ENCODE results near the gene CLMP. TPM values are rescaled to one million over a fixed set of nuclear protein-coding genes. Genes with fewer than 3 reads are reported as not detected.

Gene CLMP
- total RNA-seq, 1 experiment from 2014 or later: not detected

- TF ChIP-seq CTCF (IDR thresholded peaks at IDR 0.05; ENCODE audit: unreplicated experiment): no peak
- Mint-ChIP-seq H3K9me3 (ENCODE audit: low read depth, unreplicated experiment) (no peaks in the 10 kb centered on the region), H3K27ac (ENCODE audit: unreplicated experiment) (no peak overlapping the region), H3K4me1 (ENCODE audit: low read depth, unreplicated experiment) (peaks cover 13% of the 10 kb centered on the region), H3K27me3 (ENCODE audit: unreplicated experiment) (peaks cover 16% of the 10 kb centered on the region), H3K4me3 (ENCODE audit: low read depth, unreplicated experiment) (no peak overlapping the region), H3K36me3 (ENCODE audit: insufficient read depth, unreplicated experiment) (no peaks in the 10 kb centered on the region)
- DNase-seq: no peak
- no TSS peak for BruUV-seq (replicated peaks)
- CTCF ChIA-PET: interaction anchor here (0.6 kb wide), 1 partner anchor 68 kb away, joined by 4 read pairs; no protein-coding TSS in a partner anchor
- intact Hi-C loops (cut with micrococcal nuclease; ENCODE audit: unreplicated experiment): no loop called here
Observed at GRCh38 chr11:123213307-123213771, 18.3 kb upstream of the CLMP start.

- BruUV-seq (replicated peaks): no TSS peak
- H3K9me3 Mint-ChIP-seq (ENCODE audit: low read depth, unreplicated experiment): no peaks in the 10 kb centered on the region
- H3K4me1 Mint-ChIP-seq (ENCODE audit: low read depth, unreplicated experiment): peaks cover 7% of the 10 kb centered on the region
- CTCF ChIA-PET: no interaction called here
- H3K27me3 Mint-ChIP-seq (ENCODE audit: unreplicated experiment): peaks cover 25% of the 10 kb centered on the region
- intact Hi-C loops (cut with micrococcal nuclease; ENCODE audit: unreplicated experiment): no loop called here
- DNase-seq: no peak
- no peak overlapping the region for H3K27ac Mint-ChIP-seq (ENCODE audit: unreplicated experiment)
- H3K36me3 Mint-ChIP-seq (ENCODE audit: insufficient read depth, unreplicated experiment): no peaks in the 10 kb centered on the region
- no peak for TF ChIP-seq CTCF (IDR thresholded peaks at IDR 0.05; ENCODE audit: unreplicated experiment)
- no peak overlapping the region for H3K4me3 Mint-ChIP-seq (ENCODE audit: low read depth, unreplicated experiment)
Observed at GRCh38 chr11:123212406-123212805, 17.4 kb upstream of the CLMP start.

GRCh38 chr11:123211981-123212380 lies 16.9 kb upstream of the CLMP start:
- CTCF ChIA-PET: no interaction called here
- no peaks in the 10 kb centered on the region for H3K36me3 Mint-ChIP-seq (ENCODE audit: insufficient read depth, unreplicated experiment)
- intact Hi-C loops (cut with micrococcal nuclease; ENCODE audit: unreplicated experiment): no loop called here
- DNase-seq: no peak
- no peaks in the 10 kb centered on the region for H3K9me3 Mint-ChIP-seq (ENCODE audit: low read depth, unreplicated experiment)
- peaks cover 7% of the 10 kb centered on the region for H3K4me1 Mint-ChIP-seq (ENCODE audit: low read depth, unreplicated experiment)
- no peak overlapping the region for H3K27ac Mint-ChIP-seq (ENCODE audit: unreplicated experiment)
- H3K27me3 Mint-ChIP-seq (ENCODE audit: unreplicated experiment): peaks cover 30% of the 10 kb centered on the region
- TF ChIP-seq CTCF (IDR thresholded peaks at IDR 0.05; ENCODE audit: unreplicated experiment): no peak
- BruUV-seq (replicated peaks): no TSS peak
- H3K4me3 Mint-ChIP-seq (ENCODE audit: low read depth, unreplicated experiment): no peak overlapping the region

- no peak overlapping the region for H3K4me3 Mint-ChIP-seq (ENCODE audit: low read depth, unreplicated experiment)
- DNase-seq: no peak
- CTCF ChIA-PET: interaction anchor here (1.2 kb wide), 1 partner anchor 49 kb away, joined by 3 read pairs; no protein-coding TSS in a partner anchor
- peaks cover 33% of the 10 kb centered on the region for H3K27me3 Mint-ChIP-seq (ENCODE audit: unreplicated experiment)
- intact Hi-C loops (cut with micrococcal nuclease; ENCODE audit: unreplicated experiment): no loop called here
- peaks cover 7% of the 10 kb centered on the region for H3K4me1 Mint-ChIP-seq (ENCODE audit: low read depth, unreplicated experiment)
- no peak overlapping the region for H3K27ac Mint-ChIP-seq (ENCODE audit: unreplicated experiment)
- no peaks in the 10 kb centered on the region for H3K9me3 Mint-ChIP-seq (ENCODE audit: low read depth, unreplicated experiment)
- no peaks in the 10 kb centered on the region for H3K36me3 Mint-ChIP-seq (ENCODE audit: insufficient read depth, unreplicated experiment)
- no peak for TF ChIP-seq CTCF (IDR thresholded peaks at IDR 0.05; ENCODE audit: unreplicated experiment)
- no TSS peak for BruUV-seq (replicated peaks)
Observed at GRCh38 chr11:123211149-123211852, 16.3 kb upstream of the CLMP start.

Data from Calu3 (cell line).